ENCODE results near the gene COA4.
"Not testable (repeated sequence)": the region's sequence is repeated elsewhere in the genome, so short reads cannot be mapped to it uniquely, and the experiment has no call there.

Gene COA4
- total RNA-seq = 8.9 to 16.5 (median 11.6) reads per million in 4 donors

- peak; percentile 84 to 97 (median 90) for DNase-seq
Measured at GRCh38 chr11:73876424-73877310, at the start of gene COA4, which contains the start of gene PAAF1. COA4 (minus strand) TSS chr11:73876846; CDS start chr11:73873378, 3,468 bp downstream. PAAF1 (plus strand) TSS chr11:73876999; CDS start chr11:73877022, 23 bp downstream.

GRCh38 chr11:73921180-73921579, 44.5 kb upstream of the COA4 start:
- DNase-seq = no peak

GRCh38 chr11:73916435-73916834, 39.8 kb upstream of the COA4 start:
- no peak for DNase-seq

- no peak for DNase-seq
Measured at GRCh38 chr11:73914284-73914683, 37.6 kb upstream of the COA4 start.

- no peak for DNase-seq
Measured at GRCh38 chr11:73913472-73913871, 36.8 kb upstream of the COA4 start.

GRCh38 chr11:73912026-73912425, 35.4 kb upstream of the COA4 start:
- no peak for DNase-seq

- no peak for DNase-seq
Measured at GRCh38 chr11:73907191-73907590, 30.5 kb upstream of the COA4 start.

- DNase-seq = no peak
Measured at GRCh38 chr11:73902303-73902702, 25.7 kb upstream of the COA4 start.

GRCh38 chr11:73894725-73895335, 18.2 kb upstream of the COA4 start:
- DNase-seq = no peak

GRCh38 chr11:73893041-73893440, 16.4 kb upstream of the COA4 start:
- no peak for DNase-seq

GRCh38 chr11:73889536-73889935, 12.9 kb upstream of the COA4 start:
- DNase-seq = no peak

- no peak for DNase-seq
Measured at GRCh38 chr11:73889019-73889418, 12.4 kb upstream of the COA4 start.

- DNase-seq = no peak
Measured at GRCh38 chr11:73888244-73888643, 11.6 kb upstream of the COA4 start.

GRCh38 chr11:73883856-73884255, 7.2 kb upstream of the COA4 start:
- DNase-seq = no peak

- not testable (repeated sequence) for DNase-seq
Measured at GRCh38 chr11:73880449-73880848, 3.8 kb upstream of the COA4 start.

GRCh38 chr11:73878771-73879170, 2.1 kb upstream of the COA4 start:
- DNase-seq = no peak

GRCh38 chr11:73875840-73876239, 806 bp downstream of the COA4 start:
- DNase-seq = no peak

- DNase-seq = no peak
Measured at GRCh38 chr11:73875380-73875779, 1.3 kb downstream of the COA4 start.

- no peak for DNase-seq
Measured at GRCh38 chr11:73872749-73873357, 3.8 kb downstream of the COA4 start.

- no peak for DNase-seq
Measured at GRCh38 chr11:73870261-73870660, 6.4 kb downstream of the COA4 start.

GRCh38 chr11:73869332-73869949, 7.2 kb downstream of the COA4 start:
- no peak for DNase-seq

- DNase-seq = no peak
Measured at GRCh38 chr11:73866586-73866996, 10.1 kb downstream of the COA4 start.

- no peak for DNase-seq
Measured at GRCh38 chr11:73866095-73866579, 10.5 kb downstream of the COA4 start.

Data from T-helper 1 cell (primary cell).